Liver (tissue), 3 donors: Measurements from ENCODE around the gene ALX3.

Experiments
- CTCF ChIP-seq: fragments of 150-350 bp; IDR thresholded peaks from 2 replicates; pipeline ENCODE4 v1.5.1; 2017; ENCODE audit warnings: improper control_type of control experiment, low read depth, low read length; ENCODE audit not compliant: missing input control
- EGR1 ChIP-seq, 2 donors: IDR thresholded peaks; 2 replicates each; pipeline ENCODE4 v1.6.1; 2016 to 2018; ENCODE audit warnings: antibody characterized with exemption in 2 of 2, low read depth in 2 of 2
- FOXA1 ChIP-seq: IDR thresholded peaks from 2 replicates; pipeline ENCODE4 v1.6.1; 2016; ENCODE audit warnings: antibody characterized with exemption
- HNF4G ChIP-seq: IDR thresholded peaks from 2 replicates; pipeline ENCODE4 v1.6.1; 2016; ENCODE audit warnings: antibody characterized with exemption
- JUND ChIP-seq, 2 donors: IDR thresholded peaks; 2 replicates each; pipeline ENCODE4 v1.6.1; 2016; ENCODE audit warnings: antibody characterized with exemption in 2 of 2
- MAX ChIP-seq: IDR thresholded peaks from 2 replicates; pipeline ENCODE4 v1.6.1; 2016; ENCODE audit warnings: antibody characterized with exemption
- RAD21 ChIP-seq, 2 donors: IDR thresholded peaks; 2 replicates each; pipeline ENCODE4 v1.6.1; 2016; ENCODE audit warnings: antibody characterized with exemption in 2 of 2, mild to moderate bottlenecking in 2 of 2
- REST ChIP-seq: IDR thresholded peaks from 2 replicates; pipeline ENCODE4 v1.6.1; 2016; ENCODE audit warnings: antibody characterized with exemption, mild to moderate bottlenecking
- TAF1 ChIP-seq: conservative IDR thresholded peaks from 2 replicates; pipeline ENCODE4 v1.6.1; 2016; ENCODE audit warnings: antibody characterized with exemption, mild to moderate bottlenecking
- donor health status: healthy.
- donor health status: healthy.

GRCh38 chr1:110087812-110088738 lies 17.6 kb upstream of the ALX3 start:
- TF ChIP-seq CTCF: peak; percentile 73
- TF ChIP-seq RAD21 (IDR thresholded peaks at IDR 0.05): peak; percentile 74 to 83
- no peak for TF ChIP-seq REST
- TF ChIP-seq FOXA1: no peak
- TF ChIP-seq EGR1 (IDR thresholded peaks at IDR 0.05; ENCODE audit: low read depth in 2 of 2): no peak
- no peak for TF ChIP-seq TAF1
- no peak for TF ChIP-seq HNF4G
- TF ChIP-seq JUND (IDR thresholded peaks at IDR 0.05): no peak
- no peak for TF ChIP-seq MAX
